GM11168 (cell line): Measurements from ENCODE around the gene SCLY.

Source experiments
- in situ Hi-C: fragments of 300-500 bp; cut with MboI; formaldehyde crosslinking; loops from one replicate; pipeline ENCODE4 v1.12.0; 2022; ENCODE audit warnings: low sequenced_read_pairs; ENCODE audit not compliant: unreplicated experiment

The SCLY gene

GRCh38 chr2:238095143-238095542 lies 34.3 kb downstream of the SCLY start:
- in situ Hi-C loops, result no loop called here

- in situ Hi-C loops, result no loop called here
Observed at GRCh38 chr2:238096311-238097011, 35.7 kb downstream of the SCLY start.

DNA sequence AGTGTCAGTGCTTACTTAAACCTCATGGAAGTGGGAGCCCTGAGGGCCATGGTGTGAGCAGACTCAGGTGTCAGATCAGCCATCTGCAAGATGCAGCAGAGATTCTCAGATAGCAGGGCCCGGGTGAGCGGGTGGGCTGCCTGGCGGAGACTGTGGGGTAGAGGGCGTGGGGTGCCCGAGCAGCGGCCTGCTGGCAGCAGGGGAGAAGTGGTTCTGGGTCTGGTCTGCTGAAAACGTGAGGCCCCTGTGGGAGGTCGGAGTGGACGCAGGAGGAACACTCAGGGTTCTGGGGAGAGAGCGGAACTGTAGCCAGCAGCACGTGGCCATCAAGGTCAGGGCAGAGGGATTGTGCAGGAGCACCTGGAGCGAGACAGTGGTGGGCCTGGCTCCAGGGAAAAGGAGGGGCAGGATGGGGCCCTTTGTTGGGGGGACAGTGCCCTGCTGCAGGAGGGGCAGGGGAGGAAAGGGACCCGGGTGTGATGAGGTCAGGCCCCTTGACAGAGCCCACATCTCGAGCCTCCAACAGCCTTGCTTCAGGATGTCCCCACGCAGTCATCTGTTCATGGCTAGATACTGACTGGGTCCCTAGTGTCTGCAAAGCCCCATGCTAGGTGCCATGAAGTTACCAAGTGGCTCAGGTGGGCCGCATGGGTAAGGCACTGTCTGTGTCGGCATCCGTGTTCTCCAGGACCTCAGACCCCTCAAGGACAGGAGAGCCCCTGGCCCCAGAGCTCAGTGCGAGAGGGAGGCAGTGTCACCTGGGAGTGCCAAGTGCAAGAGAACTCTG lies 36.6 kb downstream of the SCLY start:
- in situ Hi-C loops, result no loop called here

DNA sequence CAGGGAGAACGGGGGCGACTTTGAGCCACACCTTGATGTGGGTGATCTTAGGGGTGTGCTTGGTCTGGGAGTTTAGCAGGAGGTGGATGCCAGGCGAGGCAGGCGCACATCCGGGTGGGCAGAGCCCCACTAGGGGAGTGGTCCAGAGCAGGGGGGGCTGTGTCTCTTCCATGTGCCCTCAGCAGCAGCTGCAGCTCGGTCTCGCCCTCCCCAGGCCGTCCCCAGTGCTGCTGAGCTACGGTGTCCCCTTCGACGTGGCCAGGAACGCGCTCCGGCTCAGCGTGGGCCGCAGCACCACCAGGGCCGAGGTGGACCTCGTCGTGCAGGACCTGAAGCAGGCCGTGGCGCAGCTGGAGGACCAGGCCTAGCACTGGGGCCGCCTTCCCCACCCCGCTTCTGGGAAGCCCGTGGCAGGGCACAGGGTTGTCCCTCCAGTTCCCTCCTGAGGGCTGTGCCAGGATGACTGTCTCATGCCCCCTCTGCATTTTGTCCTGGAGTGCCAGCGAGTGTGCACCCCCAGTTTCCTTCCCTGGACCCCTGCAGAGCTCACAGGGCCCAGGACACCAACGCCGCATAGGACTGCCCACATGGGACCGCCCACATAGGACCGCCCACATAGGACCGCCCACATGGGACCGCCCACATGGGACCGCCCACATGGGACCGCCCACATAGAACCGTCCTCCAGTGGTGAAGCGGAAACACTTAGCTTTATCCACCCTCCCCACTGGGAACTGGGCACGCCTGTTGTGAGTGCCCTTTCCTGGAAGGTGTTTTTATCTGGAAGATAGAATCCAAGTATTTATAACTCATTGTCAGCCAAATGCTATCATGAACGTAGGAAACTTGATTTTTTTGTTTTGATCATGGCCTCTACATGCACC lies 37.4 kb downstream of the SCLY start:
- in situ Hi-C loops, result no loop called here

GRCh38 chr2:238098901-238099713 lies 38.3 kb downstream of the SCLY start:
- in situ Hi-C loops, result no loop called here

- in situ Hi-C loops, result no loop called here
Observed at GRCh38 chr2:238099714-238100048, 38.9 kb downstream of the SCLY start.

DNA sequence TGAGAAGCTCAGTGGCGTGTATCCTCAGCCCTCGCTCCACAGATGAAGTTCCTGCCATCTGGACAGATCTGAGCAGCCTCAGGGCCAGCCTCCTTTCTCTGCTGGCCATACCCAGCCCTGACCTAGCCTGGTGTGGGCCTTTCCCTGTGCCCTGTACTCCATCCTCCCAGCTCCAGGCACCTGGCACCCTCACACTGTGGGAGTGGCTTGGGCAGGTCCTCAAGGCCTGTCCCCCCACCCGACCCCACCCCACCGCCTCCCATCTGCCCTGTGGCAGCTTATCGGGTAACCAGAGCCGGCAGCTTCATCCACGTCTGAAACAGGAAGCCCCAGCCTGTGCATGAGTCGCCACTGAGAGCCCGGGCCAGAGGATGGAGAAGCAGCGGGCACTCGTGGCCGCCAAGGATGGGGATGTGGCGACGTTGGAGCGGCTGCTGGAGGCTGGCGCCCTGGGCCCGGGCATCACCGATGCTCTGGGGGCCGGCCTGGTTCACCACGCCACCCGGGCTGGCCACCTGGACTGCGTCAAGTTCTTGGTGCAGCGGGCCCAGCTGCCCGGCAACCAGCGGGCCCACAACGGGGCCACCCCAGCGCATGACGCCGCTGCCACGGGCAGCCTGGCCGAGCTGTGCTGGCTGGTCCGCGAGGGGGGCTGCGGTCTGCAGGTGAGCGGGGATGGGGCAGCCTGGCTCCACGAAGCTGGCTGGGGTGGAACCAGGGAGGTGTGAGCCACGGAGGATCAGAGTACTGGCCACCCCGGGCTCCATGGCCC lies 39.4 kb downstream of the SCLY start, which contains the start of gene ESPNL:
TSS of gene ESPNL (plus strand) at position 292 of the 772 bp plus-strand sequence. CDS start at position 372, 80 bp downstream.
- in situ Hi-C loops, result no loop called here

GRCh38 chr2:238100821-238101771 lies 40.3 kb downstream of the SCLY start:
- in situ Hi-C loops, result no loop called here

DNA sequence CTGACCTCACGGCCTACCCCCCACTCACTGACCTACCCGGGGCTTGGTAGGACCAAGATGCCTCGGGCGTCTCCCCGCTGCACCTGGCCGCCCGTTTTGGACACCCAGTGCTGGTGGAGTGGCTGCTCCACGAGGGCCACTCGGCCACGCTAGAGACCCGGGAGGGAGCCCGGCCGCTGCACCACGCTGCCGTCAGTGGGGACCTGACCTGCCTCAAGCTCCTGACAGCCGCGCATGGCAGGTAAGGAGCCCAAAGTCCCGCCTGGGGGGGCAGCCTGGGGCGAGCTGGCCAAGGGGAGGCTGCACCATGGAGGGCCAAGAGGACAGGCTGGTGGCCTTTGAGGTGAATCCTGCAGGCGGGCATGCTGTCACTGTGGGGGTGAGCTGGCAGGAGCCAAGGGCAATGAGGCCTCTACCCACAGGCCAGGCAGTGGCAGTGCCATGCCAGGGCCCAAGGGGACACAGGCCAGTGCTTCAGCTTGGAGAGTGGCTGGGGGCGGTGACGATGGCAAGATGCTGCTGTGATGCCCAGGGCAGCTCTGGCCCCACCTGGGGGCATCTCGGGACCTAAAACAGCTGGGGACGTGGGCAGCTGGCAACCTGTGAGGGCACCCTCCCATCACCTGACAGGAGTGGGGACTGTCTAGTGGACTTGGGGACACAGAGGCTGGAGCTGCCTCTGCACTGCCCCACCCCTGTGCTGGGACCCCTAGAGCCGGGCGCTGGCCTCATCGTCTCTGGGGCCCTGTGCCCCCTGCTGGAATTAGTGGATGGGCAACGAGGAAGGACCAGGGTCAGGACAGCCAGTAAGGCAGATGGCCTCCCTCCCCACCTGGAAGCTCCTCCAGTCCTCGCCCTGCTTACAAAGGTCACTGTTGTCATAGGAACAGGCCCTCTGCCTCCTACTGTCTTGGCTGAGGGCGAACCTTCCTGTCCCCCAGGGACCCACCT lies 41.4 kb downstream of the SCLY start:
- in situ Hi-C loops, result no loop called here

GRCh38 chr2:238102865-238103264 lies 42.1 kb downstream of the SCLY start:
- in situ Hi-C loops, result no loop called here

GRCh38 chr2:238103465-238104225 lies 42.8 kb downstream of the SCLY start:
- in situ Hi-C loops, result no loop called here

- in situ Hi-C loops, result no loop called here
Observed at GRCh38 chr2:238104226-238104690, 43.5 kb downstream of the SCLY start.

DNA sequence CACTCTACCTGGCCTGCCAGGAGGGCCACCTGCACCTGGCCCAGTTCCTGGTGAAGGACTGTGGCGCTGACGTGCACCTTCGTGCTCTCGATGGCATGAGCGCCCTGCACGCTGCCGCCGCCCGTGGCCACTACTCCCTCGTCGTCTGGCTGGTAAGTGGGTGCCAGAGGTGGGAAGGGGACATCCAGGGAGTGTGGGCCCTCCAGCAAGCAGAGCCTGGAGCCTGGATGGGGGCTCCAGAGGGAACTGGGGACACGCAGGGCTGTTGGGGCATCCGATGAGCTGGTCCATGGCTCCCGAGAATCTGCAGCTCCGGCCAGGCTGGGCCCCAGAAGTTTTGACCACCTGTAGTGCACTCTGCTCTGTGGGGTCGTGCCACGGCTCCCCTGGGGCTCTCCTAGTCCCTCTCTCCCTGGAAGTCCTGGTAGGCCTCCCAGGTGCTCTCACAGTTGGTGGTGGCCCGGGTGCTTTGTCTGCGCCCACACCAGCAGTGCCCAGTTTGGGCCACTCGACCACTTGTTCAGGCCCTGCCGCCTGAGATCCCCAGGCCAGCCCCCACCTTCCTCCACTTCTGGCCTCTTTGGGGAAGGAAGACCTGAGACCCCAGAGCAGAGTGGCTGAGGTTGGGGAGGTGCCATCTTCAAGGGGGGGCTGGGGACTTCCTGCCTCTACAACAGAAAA lies 44.0 kb downstream of the SCLY start:
- in situ Hi-C loops, result no loop called here

- in situ Hi-C loops, result no loop called here
Observed at GRCh38 chr2:238105506-238106338, 44.9 kb downstream of the SCLY start.

- in situ Hi-C loops, result no loop called here
Observed at GRCh38 chr2:238106339-238106697, 45.5 kb downstream of the SCLY start.
